Stimulated activated CD4-positive, alpha-beta T cell treated with anti-CD3 and anti-CD28 coated beads, Interleukin-2, amount 100 ng/mL, for 4 hours (primary cell): ENCODE results near the gene BRD7.
"Not testable (repeated sequence)": the region's sequence is repeated elsewhere in the genome, so short reads cannot be mapped to it uniquely, and the experiment has no call there.

Experiments
- DNase-seq: peaks from one replicate; pipeline ENCODE4 v3.0.0-alpha.2; 2020; ENCODE audit warnings: low read depth

BRD7 gene

GRCh38 chr16:50354629-50355456 is 13.9 kb downstream of the BRD7 start:
- no peak for DNase-seq

- DNase-seq = no peak
Observed at GRCh38 chr16:50354082-50354481, 14.7 kb downstream of the BRD7 start.

- DNase-seq = no peak
Observed at GRCh38 chr16:50351952-50352351, 16.8 kb downstream of the BRD7 start.

- no peak for DNase-seq
Observed at GRCh38 chr16:50351116-50351515, 17.7 kb downstream of the BRD7 start.

- DNase-seq = not testable (repeated sequence)
Observed at GRCh38 chr16:50345210-50345609, 23.6 kb downstream of the BRD7 start.

DNA sequence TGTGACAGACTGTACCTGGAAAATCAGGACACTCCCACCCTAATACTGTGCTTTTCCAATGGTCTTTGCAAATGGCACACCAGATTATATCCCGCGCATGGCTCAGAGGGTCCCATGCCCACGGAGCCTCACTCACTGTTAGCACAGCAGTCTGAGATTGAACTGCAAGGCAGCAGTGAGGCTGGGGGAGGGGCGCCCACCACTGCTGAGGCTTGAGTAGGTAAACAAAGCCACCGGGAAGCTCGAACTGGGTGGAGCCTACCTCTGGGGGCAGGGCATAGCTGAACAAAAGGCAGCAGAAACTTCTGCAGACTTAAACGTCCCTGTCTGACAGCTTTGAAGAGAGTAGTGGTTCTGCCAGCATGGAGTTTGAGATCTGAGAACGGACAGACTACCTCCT is 25.2 kb downstream of the BRD7 start:
- not testable (repeated sequence) for DNase-seq

DNA sequence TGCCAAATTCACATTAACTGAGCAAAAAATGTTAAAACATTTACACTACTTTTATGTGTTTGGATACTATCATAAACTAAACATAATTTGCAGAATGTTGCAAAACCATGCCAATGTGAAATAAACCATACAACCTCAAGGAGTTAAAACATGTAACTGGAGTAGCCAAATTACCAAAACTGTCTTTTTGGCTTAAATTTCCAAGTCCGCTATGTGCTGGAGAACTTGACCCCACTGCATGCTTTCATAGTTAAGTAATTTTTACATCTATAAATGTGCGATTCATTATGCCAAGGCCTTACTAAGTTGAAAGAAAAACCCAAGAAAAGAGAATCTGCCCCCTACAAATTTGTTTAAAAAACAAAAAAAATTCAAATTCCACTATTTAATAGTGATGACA is 28.2 kb downstream of the BRD7 start:
- no peak for DNase-seq

GRCh38 chr16:50338371-50339231 is 30.2 kb downstream of the BRD7 start:
- no peak for DNase-seq

DNA sequence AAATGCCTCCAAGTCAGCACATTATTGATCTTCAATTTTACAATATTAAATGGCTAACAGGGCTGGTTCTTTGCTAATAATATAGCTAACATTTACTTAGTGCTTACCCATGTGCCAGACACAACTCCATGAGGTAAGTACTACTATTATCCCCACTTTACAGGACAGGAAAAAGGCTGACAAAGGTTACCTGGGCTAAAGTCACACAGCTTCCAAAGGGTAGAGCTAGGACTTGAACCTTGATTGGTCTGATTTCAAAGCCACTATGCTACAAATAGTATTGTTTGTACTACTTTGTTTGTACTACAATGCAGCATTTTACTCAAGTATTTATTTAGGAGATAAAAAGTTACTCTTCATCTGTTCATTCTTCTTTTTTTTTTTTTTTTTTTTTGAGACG is 31.9 kb downstream of the BRD7 start:
- no peak for DNase-seq

DNA sequence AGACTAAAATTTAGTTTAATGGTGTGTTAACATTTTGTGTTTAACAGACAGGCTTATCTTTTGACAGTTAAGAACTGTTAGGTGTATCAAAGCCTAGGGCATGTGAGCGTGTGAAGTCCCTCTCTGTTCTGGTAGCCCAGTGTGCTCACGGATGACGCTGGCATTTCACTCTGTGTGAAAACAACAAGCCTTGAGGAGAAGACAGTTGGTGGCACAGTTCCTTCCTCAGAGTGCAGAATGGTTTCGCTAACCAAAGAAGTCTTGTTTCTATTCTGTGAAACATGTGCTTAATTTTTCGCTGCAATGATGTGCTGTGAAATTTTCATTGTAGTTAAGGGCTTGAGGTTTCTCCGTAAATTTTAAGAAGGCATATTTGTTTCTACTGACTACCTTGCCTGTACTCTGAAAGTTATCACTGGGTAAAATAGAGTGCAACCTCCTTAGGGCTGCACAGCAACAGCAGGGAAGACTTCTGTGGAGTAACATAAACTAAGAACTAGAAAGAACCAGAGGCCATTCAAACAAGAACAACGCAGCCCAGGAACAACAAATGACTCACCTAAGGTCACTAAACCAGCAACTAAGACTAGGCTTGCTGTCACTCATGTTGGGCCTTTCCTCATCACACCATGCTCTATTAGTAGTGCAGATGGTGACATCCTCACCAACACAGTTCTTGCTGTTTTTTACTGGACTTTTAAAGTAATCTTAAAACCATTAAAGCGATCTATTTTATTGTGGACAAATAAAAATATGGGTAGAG is 33.4 kb downstream of the BRD7 start:
- no peak for DNase-seq

DNA sequence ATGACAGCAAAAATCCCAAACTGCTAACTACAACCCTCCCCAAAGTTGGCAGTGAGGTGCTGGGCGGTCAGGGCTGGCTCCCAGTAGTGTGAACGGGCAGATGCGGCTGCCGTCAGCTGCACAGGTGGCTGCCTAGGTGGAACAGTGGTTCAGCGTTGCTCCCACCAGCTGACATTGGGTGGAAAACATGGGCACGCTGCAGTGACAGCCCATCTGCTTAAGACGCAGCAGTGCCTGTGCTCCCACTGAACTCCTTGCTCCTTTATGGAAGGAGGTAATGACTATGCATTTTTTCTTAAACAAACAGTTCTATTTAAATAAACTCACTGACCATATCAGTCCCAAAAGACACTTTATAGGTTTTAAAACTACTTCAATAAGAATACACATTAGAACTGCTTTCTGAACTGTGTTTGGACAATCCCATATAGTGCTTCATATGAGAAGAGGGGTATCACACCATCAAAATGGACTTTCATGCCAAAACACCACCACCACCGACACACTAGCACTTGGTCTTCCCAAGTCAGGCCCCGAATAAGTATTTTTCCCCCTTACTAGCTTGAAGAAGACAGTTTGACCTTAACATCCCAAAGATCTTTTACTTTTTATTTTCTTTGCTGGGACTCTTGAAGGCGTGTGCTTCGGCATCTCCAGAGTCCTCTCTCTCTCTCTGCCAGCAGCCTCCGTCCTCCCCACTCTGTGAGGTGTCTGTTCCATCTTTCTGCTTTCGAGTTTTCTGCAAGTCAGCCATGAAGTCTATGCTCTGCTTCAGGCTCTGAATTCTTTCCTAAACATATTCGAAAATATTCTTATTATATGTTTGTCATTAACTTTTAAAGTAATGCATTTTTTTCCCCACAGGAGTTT is 34.4 kb downstream of the BRD7 start:
- DNase-seq = no peak

- no peak for DNase-seq
Observed at GRCh38 chr16:50332599-50332998, 36.2 kb downstream of the BRD7 start.

GRCh38 chr16:50331570-50331969 is 37.2 kb downstream of the BRD7 start:
- DNase-seq = no peak

- no peak for DNase-seq
Observed at GRCh38 chr16:50329446-50330189, 39.2 kb downstream of the BRD7 start.

- peak; percentile 47 for DNase-seq
Observed at GRCh38 chr16:50326835-50327465, 41.8 kb downstream of the BRD7 start.

DNA sequence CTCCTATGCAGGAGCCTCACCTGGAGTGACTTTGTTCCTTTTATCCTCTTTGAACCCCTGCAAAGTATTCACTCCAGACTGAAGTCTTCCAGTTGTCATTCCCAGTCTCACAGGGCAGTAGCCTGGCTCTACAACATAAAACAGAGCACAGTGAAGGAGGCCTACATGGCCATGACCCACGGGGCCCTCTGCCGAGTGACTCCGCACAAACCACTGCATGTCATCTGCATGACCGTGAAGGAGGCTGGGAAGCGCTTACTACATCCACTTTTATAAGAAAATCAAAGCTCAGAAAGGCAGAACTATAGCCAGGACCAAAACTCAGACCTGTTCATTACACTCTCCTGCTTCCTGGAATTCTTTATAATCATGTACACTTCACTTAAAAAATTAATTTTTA is 42.5 kb downstream of the BRD7 start:
- DNase-seq = no peak

DNA sequence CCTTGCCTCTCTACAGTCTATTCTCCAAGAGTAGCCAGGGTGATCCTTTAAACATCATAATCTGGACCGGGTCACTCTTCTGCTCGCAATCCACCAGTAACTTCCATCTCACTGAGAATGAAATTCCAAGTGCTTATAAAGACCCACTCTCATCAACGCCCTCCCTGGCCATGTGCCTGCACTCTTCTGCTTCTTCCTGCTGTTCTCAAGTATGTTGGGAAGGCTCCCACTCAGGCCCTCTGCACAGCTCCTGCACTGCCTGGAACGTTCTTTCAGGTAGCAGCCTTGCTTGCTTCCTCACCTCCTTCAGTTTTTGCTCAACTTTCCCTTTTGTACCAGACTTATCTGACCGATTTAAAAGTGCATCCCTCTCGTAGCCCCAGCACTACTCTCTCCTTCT is 44.4 kb downstream of the BRD7 start:
- DNase-seq = no peak

- DNase-seq = no peak
Observed at GRCh38 chr16:50323335-50324011, 45.3 kb downstream of the BRD7 start.

- no peak for DNase-seq
Observed at GRCh38 chr16:50322333-50322732, 46.5 kb downstream of the BRD7 start.

DNA sequence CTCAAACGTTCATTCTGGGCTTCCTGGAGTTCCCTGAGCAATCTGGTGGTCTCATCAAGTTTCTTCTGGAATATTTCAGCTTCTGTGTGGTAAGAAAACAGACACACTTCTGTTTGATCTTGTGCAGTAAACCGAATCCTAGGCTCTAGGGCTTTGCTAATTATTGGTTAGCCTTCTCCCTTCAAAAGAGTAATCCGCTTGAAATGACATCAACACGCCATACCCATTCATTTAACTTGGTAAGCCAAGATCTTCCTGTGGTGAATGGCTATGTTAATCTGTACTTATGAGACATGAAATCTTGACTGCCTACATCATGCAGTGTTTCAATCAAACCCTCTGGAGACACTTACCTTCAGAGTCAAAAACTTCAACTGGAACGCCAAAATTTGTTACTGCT is 48.5 kb downstream of the BRD7 start:
- no peak for DNase-seq
